Mesenchymal stem cell (in vitro differentiated cells and primary cell): ENCODE data around the gene BBS10.
"Not testable (repeated sequence)": the region's sequence is repeated elsewhere in the genome, so short reads cannot be mapped to it uniquely, and the experiment has no call there.

Experiments used
- DNase-seq: peaks from one replicate; pipeline ENCODE4 v3.0.0-alpha.2; 2013
- H2AFZ ChIP-seq: one replicate; pipeline ENCODE4 v1.6.1; 2013; ENCODE audit warnings: low read depth, mild to moderate bottlenecking, control low read depth, inconsistent platforms, low read length, moderate library complexity
- H2AK5ac ChIP-seq: 2 replicates; pipeline ENCODE4 v1.6.1; 2013; ENCODE audit warnings: low read length, moderate library complexity, mild to moderate bottlenecking, inconsistent platforms; ENCODE audit not compliant: severe bottlenecking
- H2BK120ac ChIP-seq: one replicate; pipeline ENCODE4 v1.6.1; 2013; ENCODE audit warnings: low read depth, mild to moderate bottlenecking, inconsistent platforms, low read length, moderate library complexity
- H2BK12ac ChIP-seq, 2 experiments: one replicate each; pipeline ENCODE4 v1.6.1; 2013; ENCODE audit warnings: inconsistent platforms in 2 of 2, low read length in 2 of 2, mild to moderate bottlenecking in 2 of 2, moderate library complexity in 2 of 2, control low read depth in 1 of 2
- H2BK15ac ChIP-seq: one replicate; pipeline ENCODE4 v1.6.1; 2013; ENCODE audit warnings: mild to moderate bottlenecking, low read depth, inconsistent platforms; ENCODE audit not compliant: poor library complexity, severe bottlenecking
- H2BK5ac ChIP-seq: 2 replicates; pipeline ENCODE4 v1.6.1; 2013; ENCODE audit warnings: low read depth, mild to moderate bottlenecking, low read length, control low read depth, inconsistent platforms; ENCODE audit not compliant: poor library complexity, severe bottlenecking
- H3K14ac ChIP-seq, 2 experiments: one replicate each; pipeline ENCODE4 v1.6.1; 2013; ENCODE audit warnings: inconsistent platforms in 2 of 2, low read length in 2 of 2, control low read depth in 1 of 2, mild to moderate bottlenecking in 1 of 2, moderate library complexity in 1 of 2
- H3K18ac ChIP-seq, 2 experiments: one replicate each; pipeline ENCODE4 v1.6.1; 2013; ENCODE audit warnings: inconsistent platforms in 2 of 2, low read length in 2 of 2, control low read depth in 1 of 2, low read depth in 1 of 2, mild to moderate bottlenecking in 1 of 2
- H3K23ac ChIP-seq, 2 experiments: one replicate each; pipeline ENCODE4 v1.6.1; 2013; ENCODE audit warnings: inconsistent platforms in 2 of 2, low read length in 2 of 2, mild to moderate bottlenecking in 2 of 2, moderate library complexity in 2 of 2, control low read depth in 1 of 2
- H3K27ac ChIP-seq: 2 replicates; pipeline ENCODE4 v1.5.1; 2013; ENCODE audit warnings: mild to moderate bottlenecking, moderate library complexity, low read length, control low read depth, inconsistent platforms; ENCODE audit not compliant: poor library complexity, severe bottlenecking
- H3K27me3 ChIP-seq, 2 experiments: 2 replicates each; pipeline versions ENCODE4 v1.6.1 to v1.7.0; 2013; ENCODE audit warnings: low read length in 2 of 2, mild to moderate bottlenecking in 2 of 2, moderate library complexity in 2 of 2, control low read depth in 1 of 2, inconsistent platforms in 1 of 2; ENCODE audit not compliant: control insufficient read depth in 1 of 2, insufficient read depth in 1 of 2
- H3K36me3 ChIP-seq, 2 experiments: 2 replicates each; pipeline versions ENCODE4 v1.6.1 to v1.7.0; 2013; ENCODE audit warnings: low read length in 2 of 2, control low read depth in 1 of 2, inconsistent platforms in 1 of 2, low read depth in 1 of 2, mild to moderate bottlenecking in 1 of 2; ENCODE audit not compliant: insufficient read depth in 2 of 2, control insufficient read depth in 1 of 2
- H3K4ac ChIP-seq, 2 experiments: one replicate each; pipeline ENCODE4 v1.6.1; 2013; ENCODE audit warnings: inconsistent platforms in 2 of 2, low read length in 2 of 2, mild to moderate bottlenecking in 2 of 2, moderate library complexity in 2 of 2, control low read depth in 1 of 2, low read depth in 1 of 2
- H3K4me1 ChIP-seq: 2 replicates; pipeline ENCODE4 v1.6.1; 2013; ENCODE audit warnings: low read depth, low read length, control low read depth; ENCODE audit not compliant: control insufficient read depth, insufficient read depth
- H3K4me2 ChIP-seq: 2 replicates; pipeline ENCODE4 v1.6.1; 2013; ENCODE audit warnings: low read length, mild to moderate bottlenecking, inconsistent platforms; ENCODE audit not compliant: poor library complexity, severe bottlenecking
- H3K4me3 ChIP-seq, 2 experiments: 2 replicates each; pipeline versions ENCODE4 v1.5.1 to v1.7.0; 2013; ENCODE audit warnings: low read length in 2 of 2, mild to moderate bottlenecking in 2 of 2, control low read depth in 1 of 2, low read depth in 1 of 2; ENCODE audit not compliant: insufficient read depth in 1 of 2
- H3K79me1 ChIP-seq: replicated peaks from 2 replicates; pipeline ENCODE4 v1.6.1; 2013; ENCODE audit warnings: mild to moderate bottlenecking, control low read depth, low read length, inconsistent platforms; ENCODE audit not compliant: poor library complexity, severe bottlenecking
- H3K9ac ChIP-seq: 2 replicates; pipeline ENCODE4 v1.7.0; 2013; ENCODE audit warnings: mild to moderate bottlenecking, low read length, moderate library complexity
- H3K9me3 ChIP-seq: 2 replicates; pipeline ENCODE4 v1.7.0; 2013; ENCODE audit warnings: mild to moderate bottlenecking, low read length; ENCODE audit not compliant: control insufficient read depth
- H4K8ac ChIP-seq: one replicate; pipeline ENCODE4 v1.6.1; 2013; ENCODE audit warnings: inconsistent platforms, mild to moderate bottlenecking, low read length, moderate library complexity
- H4K91ac ChIP-seq: one replicate; pipeline ENCODE4 v1.6.1; 2013; ENCODE audit warnings: mild to moderate bottlenecking, low read length, inconsistent platforms
- WGBS: methylation state at CpG from one replicate; pipeline ENCODE4 v1.1.7; 2013; ENCODE audit warnings: mixed read lengths; 5-methylcytosine and 5-hydroxymethylcytosine counted together

BBS10 gene

DNA sequence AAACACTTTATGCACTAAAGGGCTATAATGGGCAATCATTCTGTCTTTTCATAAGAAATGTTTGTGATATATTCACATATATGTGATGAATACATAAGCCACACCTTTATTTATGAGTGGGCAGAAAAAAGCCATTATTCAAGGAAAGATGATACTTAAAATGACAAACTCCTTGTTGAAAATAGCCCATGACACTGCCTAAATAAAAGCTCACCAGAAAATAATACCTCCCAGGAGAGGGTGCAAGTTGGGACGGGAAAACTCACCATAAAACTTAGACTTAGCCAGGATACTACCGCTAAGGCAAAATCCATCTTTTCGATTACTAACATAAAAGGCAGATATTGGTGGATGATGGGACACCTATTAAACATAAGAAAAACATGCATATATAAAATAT lies 35.8 kb upstream of the BBS10 start:
- no peak overlapping the region for H2BK15ac ChIP-seq
- no peak overlapping the region for H2BK120ac ChIP-seq
- H3K23ac ChIP-seq: no peak overlapping the region
- no peak overlapping the region for H2AFZ ChIP-seq
- H3K4me3 ChIP-seq: no peak overlapping the region
- H3K9me3 ChIP-seq: no peaks in the 10 kb centered on the region
- H3K79me1 ChIP-seq: no peaks in the 10 kb centered on the region
- no peak overlapping the region for H3K14ac ChIP-seq
- no peak overlapping the region for H4K91ac ChIP-seq
- no peak overlapping the region for H3K27ac ChIP-seq
- H2BK5ac ChIP-seq: no peak overlapping the region
- no peak overlapping the region for H4K8ac ChIP-seq
- no peaks in the 10 kb centered on the region for H3K4me1 ChIP-seq
- no peak overlapping the region for H2AK5ac ChIP-seq
- no peak overlapping the region for H2BK12ac ChIP-seq
- H3K4me2 ChIP-seq: no peak overlapping the region
- H3K9ac ChIP-seq: no peak overlapping the region
- H3K18ac ChIP-seq: no peak overlapping the region
- no peaks in the 10 kb centered on the region for H3K27me3 ChIP-seq
- H3K36me3 ChIP-seq: peaks cover 0 to 88% of the 10 kb centered on the region in 2 experiments
- WGBS: no CpG with 5 or more reads among the region's 3 CpGs
- DNase-seq: no peak
- no peak overlapping the region for H3K4ac ChIP-seq

DNA sequence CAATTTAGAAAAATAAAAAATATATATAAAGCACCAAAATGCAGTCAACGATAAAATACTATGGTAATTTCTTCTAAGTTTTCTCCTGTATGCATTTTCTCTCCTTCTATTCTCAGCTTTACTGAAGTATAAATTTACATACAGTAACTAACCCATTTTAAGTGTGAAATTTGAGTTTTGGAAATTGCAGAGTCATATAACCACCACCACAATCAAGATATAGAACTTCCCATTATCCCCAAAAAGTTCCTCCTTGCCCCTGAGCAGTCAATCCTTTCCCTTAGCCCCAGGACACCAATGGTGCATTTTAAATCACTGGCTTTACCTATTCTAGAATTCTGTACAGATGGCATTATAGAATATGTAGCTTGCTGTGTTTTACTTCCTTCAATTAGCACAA lies 31.0 kb upstream of the BBS10 start:
- no peak overlapping the region for H3K18ac ChIP-seq
- H2BK15ac ChIP-seq: no peak overlapping the region
- H3K4ac ChIP-seq: no peak overlapping the region
- no peak overlapping the region for H2BK120ac ChIP-seq
- no peaks in the 10 kb centered on the region for H3K9me3 ChIP-seq
- WGBS: no CpG with 5 or more reads among the region's 1 CpG
- H2AK5ac ChIP-seq: no peak overlapping the region
- H3K36me3 ChIP-seq: peaks cover 0 to 86% of the 10 kb centered on the region in 2 experiments
- H3K79me1 ChIP-seq: no peaks in the 10 kb centered on the region
- H3K14ac ChIP-seq: no peak overlapping the region
- no peak overlapping the region for H2BK5ac ChIP-seq
- no peak overlapping the region for H4K91ac ChIP-seq
- no peak overlapping the region for H3K4me2 ChIP-seq
- H3K23ac ChIP-seq: no peak overlapping the region
- no peaks in the 10 kb centered on the region for H3K27me3 ChIP-seq
- H3K27ac ChIP-seq: no peak overlapping the region
- H3K4me3 ChIP-seq: no peak overlapping the region
- H4K8ac ChIP-seq: no peak overlapping the region
- H2BK12ac ChIP-seq: no peak overlapping the region
- H2AFZ ChIP-seq: no peak overlapping the region
- no peak for DNase-seq
- H3K4me1 ChIP-seq: peaks cover 2% of the 10 kb centered on the region
- no peak overlapping the region for H3K9ac ChIP-seq

DNA sequence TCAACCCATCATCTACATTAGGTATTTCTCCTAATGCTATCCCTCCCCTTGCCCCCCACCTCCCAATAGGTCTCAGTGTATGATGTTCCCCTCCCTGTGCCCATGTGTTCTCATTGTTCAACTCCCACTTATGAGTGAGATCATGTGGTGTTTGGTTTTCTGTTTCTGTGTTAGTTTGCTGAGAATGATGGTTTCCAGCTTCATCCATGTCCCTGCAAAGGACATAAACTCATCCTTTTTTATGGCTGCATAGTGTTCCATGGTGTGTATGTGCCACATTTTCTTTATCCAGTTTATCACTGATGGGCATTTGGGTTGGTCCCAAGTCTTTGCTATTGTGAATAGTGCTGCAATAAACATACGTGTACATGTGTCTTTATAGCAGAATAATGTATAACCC lies 28.7 kb upstream of the BBS10 start:
- not testable (repeated sequence) for H3K4me3 ChIP-seq, H3K18ac ChIP-seq, H2BK15ac ChIP-seq, H3K14ac ChIP-seq, H2BK12ac ChIP-seq, H3K27me3 ChIP-seq, H3K27ac ChIP-seq, DNase-seq, H3K4ac ChIP-seq, H3K79me1 ChIP-seq, H3K9ac ChIP-seq, H3K4me1 ChIP-seq, H4K91ac ChIP-seq, H3K23ac ChIP-seq, H2AFZ ChIP-seq, H4K8ac ChIP-seq, H2AK5ac ChIP-seq, H3K4me2 ChIP-seq, H3K9me3 ChIP-seq, H2BK120ac ChIP-seq, H2BK5ac ChIP-seq
- no CpG with 5 or more reads among the region's 1 CpG for WGBS
- peaks cover 0 to 91% of the 10 kb centered on the region in 2 experiments for H3K36me3 ChIP-seq

DNA sequence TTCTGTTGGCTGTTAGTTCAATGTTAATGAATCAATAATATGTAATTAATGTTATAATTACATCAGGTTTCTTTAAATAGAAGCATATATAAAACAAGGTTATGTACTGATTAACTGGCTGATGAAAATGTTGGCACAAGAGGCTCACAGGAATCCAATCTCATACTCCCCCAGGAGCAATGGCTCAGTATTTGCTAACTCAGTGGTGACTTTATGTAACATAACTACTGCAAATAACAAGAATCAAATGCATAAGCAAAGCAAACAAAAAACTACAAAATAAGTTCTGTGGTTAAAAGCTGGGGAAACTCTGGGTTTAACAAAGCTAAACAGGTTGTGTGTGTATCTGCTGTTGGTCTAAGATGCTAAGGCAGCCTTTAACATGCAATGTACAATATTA lies 27.7 kb upstream of the BBS10 start:
- Histone ChIP-seq H3K18ac (no peak overlapping the region), H3K9ac (no peak overlapping the region), H3K4me1 (peaks cover 2% of the 10 kb centered on the region), H3K4me3 (no peak overlapping the region), H3K9me3 (no peaks in the 10 kb centered on the region), H3K36me3 (peaks cover 0 to 95% of the 10 kb centered on the region in 2 experiments), H3K4me2 (no peak overlapping the region), H2BK15ac (no peak overlapping the region), H3K79me1 (no peaks in the 10 kb centered on the region), H3K23ac (no peak overlapping the region), H3K4ac (no peak overlapping the region), H2AFZ (no peak overlapping the region), H2AK5ac (no peak overlapping the region), H3K14ac (no peak overlapping the region), H4K91ac (no peak overlapping the region), H2BK5ac (no peak overlapping the region), H2BK120ac (no peak overlapping the region), H4K8ac (no peak overlapping the region), H3K27me3 (no peaks in the 10 kb centered on the region), H3K27ac (peak overlapping the region; percentile 80), H2BK12ac (no peak overlapping the region)
- DNase-seq: no peak
